A549 (cell line): ENCODE data around the gene PCOLCE2.

ENCODE experiments used
- BHLHE40 ChIP-seq: IDR thresholded peaks from 2 replicates; pipeline ENCODE4 v1.6.1; 2012; ENCODE audit warnings: low read depth, low read length, inconsistent platforms
- POLR2A ChIP-seq: IDR thresholded peaks from 2 replicates; pipeline ENCODE4 v1.6.1; 2012; ENCODE audit warnings: mild to moderate bottlenecking, low read length
- TF ChIP-seq, protein P1 (sequence below): fragments of 200-600 bp; sonication (generic); IDR thresholded peaks from 2 replicates; pipeline ENCODE4 v1.6.1; 2016; ENCODE audit warnings: antibody characterized with exemption, mild to moderate bottlenecking, moderate library complexity

DNA sequence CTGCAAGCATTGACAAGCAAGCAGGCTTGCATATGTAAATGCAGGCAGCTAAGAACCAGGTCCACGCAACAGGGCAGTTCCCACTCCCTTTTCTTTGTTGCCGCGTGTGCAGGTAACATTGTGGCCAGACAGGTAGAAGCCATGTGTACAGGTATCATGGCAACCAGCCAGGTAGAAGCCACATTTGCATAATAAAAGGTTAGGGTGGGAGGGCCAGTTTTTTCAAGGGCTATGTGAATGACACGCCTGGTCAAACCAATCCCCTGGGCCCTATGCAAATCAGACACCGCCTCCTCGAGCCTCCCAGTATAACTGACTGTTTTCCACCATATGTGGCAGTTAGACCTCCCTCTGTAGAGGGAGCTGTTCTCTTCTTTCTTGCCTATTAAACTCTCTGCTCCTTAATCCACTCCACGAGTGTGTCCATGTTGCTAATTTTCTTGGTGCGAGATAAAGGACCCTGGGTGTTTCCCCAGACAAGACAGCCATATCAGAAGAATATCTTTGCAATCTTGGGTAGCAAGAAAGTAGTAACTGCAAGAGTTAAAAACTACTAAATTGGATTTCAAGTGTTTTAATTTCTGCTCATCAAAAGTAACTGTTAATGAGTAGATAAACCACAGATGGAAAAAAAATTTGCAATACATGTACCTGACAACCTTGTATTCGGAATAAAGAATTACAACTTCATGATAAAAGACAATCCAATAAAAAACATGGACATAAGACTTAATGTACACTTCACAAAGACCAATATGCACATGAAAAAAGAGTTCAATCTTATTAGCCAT lies 21.8 kb downstream of the PCOLCE2 start:
- TF ChIP-seq, protein P1, sequence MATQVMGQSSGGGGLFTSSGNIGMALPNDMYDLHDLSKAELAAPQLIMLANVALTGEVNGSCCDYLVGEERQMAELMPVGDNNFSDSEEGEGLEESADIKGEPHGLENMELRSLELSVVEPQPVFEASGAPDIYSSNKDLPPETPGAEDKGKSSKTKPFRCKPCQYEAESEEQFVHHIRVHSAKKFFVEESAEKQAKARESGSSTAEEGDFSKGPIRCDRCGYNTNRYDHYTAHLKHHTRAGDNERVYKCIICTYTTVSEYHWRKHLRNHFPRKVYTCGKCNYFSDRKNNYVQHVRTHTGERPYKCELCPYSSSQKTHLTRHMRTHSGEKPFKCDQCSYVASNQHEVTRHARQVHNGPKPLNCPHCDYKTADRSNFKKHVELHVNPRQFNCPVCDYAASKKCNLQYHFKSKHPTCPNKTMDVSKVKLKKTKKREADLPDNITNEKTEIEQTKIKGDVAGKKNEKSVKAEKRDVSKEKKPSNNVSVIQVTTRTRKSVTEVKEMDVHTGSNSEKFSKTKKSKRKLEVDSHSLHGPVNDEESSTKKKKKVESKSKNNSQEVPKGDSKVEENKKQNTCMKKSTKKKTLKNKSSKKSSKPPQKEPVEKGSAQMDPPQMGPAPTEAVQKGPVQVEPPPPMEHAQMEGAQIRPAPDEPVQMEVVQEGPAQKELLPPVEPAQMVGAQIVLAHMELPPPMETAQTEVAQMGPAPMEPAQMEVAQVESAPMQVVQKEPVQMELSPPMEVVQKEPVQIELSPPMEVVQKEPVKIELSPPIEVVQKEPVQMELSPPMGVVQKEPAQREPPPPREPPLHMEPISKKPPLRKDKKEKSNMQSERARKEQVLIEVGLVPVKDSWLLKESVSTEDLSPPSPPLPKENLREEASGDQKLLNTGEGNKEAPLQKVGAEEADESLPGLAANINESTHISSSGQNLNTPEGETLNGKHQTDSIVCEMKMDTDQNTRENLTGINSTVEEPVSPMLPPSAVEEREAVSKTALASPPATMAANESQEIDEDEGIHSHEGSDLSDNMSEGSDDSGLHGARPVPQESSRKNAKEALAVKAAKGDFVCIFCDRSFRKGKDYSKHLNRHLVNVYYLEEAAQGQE = no peak
- no peak for TF ChIP-seq BHLHE40
- TF ChIP-seq POLR2A = no peak
